NCI-H146 treated with DMSO at 0.1 percent for 48 hours (cell line): ENCODE data around the gene AAGAB.

Experiments used
- DNase-seq: peaks from one replicate; lab custom pipeline; 2025; ENCODE audit not compliant: unreplicated experiment; lab: John Stamatoyannopoulos, UW

Gene AAGAB

DNA sequence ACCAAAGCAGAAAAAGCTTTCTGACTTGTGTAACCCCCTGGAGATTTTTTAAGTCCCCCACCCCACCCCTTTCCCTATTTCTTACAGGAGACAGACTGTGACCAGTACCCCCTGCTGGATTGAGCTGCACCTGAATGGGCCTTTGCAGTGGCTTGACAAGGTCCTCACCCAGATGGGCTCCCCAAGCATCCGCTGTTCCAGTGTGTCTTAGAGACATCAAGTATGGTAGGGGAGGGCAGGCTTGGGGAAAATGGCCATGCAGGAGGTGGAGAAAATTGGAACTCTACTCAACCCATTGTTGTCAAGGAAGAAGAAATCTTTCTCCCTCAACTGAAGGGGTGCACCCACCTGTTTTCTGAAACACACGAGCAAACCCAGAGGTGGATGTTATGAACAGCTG is 64.1 kb downstream of the AAGAB start:
- no peak for DNase-seq

DNA sequence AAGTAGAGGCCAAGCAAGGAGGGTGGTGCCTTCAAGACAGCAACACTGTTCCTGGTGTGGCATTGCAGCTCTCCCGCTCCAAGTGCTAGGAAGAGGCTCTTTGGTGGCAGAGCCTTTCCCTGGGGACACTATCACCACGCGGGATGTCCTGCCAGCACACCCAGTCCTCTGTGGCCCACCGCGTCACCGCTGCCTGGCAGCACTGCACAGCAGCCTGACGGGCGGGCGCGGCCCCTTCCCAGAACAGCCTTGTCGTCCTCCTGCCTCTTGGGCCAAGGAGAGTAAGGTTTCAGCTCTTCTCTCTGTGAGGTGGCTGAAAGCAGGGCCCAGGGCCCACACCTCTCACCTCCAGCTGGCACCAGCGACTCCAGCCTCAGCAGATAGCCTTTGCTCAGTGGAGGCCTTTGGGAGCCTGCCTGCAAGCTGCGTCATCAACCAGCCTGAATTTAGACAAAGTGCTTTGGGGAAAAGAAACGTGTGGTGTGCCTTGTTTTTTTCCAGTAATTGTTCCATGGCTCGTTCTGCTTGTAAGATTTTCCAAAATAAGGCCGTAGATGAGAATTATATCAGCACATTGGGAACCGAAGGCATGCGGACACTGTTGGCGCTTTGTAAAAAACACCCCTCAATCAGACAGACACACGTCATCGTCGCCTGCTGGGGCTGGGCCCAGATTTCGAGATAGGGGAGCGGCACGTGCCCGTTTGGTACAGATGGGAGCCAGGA is 65.0 kb downstream of the AAGAB start:
- DNase-seq = no peak

DNA sequence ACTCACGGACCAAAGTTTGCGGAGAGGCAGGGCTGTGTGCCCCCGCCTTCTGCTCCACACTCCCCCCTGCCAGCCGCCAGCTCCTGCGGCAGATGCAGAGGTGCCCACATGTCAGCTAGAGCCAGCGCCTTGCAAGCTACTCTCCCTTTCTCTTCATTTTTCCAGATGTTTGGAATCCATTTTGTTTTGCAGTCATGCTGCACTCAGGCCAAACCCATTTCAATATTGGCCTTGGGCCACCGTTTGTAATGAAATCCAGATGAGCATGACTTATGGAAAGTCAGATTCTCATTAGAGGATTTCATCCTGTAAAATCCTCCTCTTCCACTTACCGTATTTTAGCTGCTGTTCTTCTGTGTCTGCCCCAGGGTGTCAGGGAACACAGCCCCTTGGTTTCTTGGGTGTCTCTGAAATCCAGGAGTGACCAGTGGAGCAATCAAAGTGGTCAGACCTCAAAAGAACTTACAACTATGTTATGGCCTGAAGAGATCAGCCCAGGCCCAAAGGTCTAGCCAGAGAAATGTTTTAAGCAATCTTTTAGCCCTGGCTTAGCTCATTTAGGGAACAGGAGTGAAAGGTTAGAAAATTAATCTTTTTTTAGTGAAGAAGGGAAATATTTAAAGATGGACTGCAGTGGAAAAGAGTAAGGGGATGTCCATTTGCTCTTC is 65.8 kb downstream of the AAGAB start:
- no peak for DNase-seq

DNA sequence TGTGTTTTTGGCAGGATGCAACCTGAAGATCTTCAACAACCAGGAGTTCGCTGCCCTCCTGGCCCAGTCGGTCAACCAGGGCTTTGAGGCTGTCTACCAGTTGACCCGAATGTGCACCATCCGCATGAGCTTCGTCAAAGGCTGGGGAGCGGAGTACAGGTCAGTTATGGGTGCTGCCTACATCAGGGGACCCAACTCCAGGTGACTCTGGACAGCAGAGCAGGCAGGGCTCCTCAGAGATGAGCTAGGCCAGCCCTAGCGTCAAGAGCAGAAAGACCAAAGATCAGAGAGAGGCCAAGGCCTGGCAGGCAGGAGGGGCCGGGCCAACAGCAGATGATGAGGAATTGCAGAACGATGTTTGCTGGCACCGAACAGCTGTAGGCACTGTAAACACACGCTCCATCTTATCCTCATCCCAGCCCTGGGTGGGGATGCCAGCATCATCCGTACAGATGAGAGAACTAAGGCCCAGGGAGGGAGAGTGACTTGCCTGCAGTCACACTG is 67.1 kb downstream of the AAGAB start:
- no peak for DNase-seq

DNA sequence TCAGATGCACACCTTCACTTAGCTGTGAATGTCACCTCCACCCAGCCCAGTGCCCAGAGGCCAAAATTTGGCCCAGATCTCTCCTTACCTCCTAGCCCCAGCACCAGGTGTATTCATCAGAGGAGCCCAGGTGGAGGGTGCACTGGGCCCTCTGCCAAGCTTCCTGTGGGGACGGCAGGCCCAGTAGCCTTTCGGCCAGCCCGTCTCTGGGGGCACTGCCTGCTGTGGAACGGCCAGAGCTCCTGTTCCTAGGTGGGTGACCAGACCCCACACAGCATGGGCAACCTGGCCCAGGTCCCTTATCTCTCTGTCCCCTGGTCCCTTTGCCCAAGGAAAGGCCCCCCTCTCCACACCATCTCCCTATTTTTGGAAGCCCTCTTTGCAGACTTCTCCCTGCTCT is 67.8 kb downstream of the AAGAB start:
- no peak for DNase-seq

DNA sequence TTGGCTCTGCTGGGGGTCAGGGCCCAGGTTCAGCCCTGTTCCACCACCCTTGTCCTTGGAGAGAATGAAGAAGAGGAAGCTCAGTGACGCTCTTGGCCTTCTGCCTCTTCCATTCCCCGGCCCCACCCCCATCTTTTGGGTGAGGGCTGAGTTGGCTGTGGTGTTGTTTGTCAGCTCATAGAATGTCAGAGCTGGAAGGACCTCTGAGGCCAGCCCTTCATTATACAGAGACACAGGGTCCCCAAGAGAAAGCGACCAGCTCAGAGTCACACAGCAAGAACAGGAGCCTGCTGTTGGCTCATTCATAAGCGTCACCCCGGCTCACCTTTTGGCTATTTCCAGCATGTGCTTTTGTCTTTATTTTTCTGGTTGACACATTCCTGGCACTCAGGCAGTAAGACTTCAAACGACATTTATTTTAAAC is 68.2 kb downstream of the AAGAB start:
- DNase-seq = no peak

DNA sequence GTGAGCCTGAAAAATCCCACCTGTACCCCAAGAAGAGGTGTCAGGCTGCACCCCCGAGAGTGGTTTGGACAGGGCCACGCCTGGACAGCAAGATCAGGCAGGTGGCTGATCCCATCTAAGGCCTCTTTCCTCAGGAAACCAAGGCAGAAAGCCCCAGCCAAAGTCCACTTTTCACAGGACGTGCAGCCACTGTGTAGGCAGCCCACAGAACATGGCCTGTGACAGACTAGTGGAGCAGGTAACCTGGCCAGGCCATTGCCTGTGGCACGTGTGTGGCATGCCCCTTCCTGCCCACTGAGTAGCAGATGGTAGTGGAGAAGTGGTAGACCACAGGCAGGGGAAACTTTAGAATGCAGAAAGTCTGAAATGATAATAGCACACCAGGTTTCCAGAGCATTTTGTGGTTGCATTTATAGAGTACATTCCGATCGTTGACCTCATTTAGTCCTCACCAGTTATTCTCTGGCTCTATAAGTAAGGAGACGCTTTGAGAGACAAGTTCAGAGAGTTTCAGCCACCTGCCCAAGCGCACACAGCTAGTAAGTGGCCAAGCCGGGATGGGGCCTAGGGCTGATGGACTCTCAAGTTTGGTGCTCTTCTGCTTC is 68.7 kb downstream of the AAGAB start:
- DNase-seq = no peak

DNA sequence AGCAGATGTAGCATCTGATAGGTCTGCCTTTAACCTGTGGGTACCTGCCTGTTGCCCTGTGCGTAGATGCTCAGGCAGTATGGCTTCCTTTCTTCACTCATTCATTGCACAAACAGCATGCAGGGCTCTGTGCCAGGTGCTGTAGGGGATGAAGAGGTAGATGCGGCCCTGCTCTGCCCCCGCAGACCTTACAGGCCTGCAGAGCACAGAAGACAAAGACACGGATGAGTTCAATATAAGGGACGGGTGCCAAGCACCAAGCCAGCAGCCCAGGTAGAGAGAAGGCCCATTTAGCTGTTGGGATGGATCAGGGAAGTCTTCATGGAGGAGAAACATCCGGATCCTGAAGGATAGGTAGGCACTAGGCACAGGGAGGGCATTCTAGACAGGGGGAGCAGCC is 69.4 kb downstream of the AAGAB start:
- no peak for DNase-seq

DNA sequence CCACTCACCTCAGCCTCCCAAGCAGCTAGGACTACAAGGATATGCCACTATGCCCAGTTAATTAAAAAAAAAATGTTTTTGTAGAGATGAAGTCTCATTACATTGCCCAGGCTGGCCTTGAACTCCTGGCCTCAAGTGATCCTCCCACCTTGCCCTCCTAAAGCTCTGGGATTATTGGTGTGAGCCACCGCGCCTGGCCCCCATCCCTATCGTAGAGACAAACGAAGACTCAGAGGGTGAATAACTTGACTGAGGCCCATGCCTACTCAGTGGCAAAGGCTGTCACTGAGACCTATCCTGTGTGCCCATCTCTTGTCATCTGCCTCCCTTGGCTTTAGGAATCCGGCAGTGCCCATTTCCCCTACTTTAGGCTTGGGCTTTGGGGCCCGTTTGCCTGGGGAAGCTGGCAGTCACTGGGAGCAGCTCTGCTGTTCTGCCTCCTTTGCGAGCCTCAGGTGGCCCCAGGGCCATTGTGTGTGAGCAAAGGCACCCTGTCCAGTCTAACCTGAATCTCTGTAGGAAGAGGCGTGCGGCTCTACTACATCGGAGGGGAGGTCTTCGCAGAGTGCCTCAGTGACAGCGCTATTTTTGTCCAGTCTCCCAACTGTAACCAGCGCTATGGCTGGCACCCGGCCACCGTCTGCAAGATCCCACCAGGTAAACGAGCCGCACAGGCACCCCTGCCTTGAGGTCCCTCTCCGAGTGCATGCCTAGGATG is 70.1 kb downstream of the AAGAB start:
- no peak for DNase-seq

DNA sequence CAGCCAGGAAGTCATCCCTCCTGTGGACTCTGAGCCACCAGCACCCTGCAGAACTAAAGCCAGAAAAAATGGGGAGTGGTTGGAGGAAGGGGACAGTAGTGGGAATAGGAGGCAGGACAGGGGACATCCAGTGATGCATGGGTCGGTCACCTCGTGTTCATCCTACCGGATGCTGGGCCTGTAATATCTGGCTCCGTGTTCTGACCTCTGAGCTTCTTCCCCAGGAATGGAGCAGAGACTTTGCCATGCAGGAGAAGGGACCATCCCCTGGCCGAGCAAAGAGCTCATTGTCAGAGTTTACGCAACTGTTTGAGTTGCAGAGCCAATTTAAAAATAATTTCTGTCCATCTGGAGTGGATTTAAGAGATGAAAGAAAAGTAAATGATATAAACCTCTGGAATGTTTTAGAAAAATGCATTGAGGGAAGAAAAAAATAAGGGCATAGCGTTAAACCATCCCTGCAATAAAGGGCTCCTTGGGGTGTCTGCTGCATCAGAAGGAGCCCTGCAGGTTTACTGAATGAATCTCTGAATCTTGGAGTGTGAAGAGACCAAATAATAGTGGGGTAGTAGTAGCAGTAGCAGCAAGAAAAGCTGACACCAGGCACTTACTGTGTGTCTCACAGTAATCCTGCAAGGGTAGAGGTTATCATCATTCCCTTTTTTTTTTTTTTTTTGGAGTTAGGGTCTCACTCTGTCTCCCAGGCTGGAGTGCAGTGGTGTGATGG is 70.9 kb downstream of the AAGAB start:
- no peak for DNase-seq

DNA sequence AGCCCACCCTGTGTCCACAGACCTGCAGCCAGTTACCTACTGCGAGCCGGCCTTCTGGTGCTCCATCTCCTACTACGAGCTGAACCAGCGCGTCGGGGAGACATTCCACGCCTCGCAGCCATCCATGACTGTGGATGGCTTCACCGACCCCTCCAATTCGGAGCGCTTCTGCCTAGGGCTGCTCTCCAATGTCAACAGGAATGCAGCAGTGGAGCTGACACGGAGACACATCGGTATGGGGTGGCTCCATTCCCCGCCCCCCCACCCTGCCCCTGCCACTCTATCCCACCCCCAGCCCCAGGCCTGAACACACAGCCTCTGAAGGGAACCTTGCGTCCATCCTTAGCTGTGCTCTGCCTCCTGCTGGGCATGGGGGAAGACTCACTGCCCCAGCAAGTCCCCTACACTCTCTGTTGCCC is 73.2 kb downstream of the AAGAB start:
- DNase-seq = no peak

DNA sequence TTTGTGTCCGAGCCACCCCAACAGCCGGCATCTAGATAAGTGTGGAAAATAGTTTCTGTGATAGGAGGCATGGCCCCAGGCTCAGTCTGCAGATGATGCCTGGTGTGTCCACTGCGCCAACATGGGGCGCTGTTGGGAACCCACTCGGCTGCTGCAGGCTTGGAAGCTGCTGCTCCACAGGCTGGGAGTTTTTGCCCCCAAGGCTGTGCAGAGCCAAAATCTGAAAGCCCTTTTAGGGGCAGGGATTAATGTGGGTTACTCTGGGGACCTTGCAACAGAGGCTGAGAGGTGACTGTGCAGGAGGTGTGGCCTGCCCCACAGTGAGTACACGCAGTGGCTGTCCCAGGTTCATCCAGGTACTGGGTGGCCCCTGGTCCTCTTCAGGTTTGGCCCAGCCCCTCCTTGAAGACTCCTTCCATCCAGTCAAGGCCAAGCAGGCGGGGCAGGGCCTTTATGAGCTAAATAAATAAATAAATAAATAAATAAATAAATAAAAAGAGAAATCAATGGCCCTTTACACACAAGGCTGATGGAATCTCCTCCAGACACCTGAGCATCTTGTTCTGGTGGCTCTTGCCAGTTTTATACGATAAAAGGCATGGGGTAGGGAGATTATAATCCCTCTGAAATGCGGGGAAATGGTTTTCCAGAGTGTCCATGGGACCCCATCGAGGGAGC is 73.8 kb downstream of the AAGAB start:
- DNase-seq = no peak

DNA sequence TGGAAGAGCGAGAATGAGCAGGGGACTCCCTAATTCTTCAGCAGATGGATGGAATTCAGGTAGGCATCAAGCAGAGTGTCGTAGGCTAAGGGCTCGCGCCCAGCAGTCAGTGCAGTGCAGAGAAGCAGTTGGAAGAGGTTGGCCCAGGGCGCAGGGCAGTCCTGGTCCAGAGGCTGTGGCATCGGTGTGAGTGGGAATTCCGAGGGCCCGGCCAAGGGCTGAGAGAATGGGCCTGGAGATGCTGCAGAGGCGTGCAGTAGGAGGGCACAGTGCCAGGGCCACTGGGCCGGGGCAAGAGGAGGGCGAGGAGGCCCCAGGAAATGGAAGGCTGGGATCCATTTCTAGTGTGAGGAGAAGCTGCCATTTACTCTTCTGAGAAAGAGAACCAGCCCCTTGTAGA is 74.4 kb downstream of the AAGAB start:
- DNase-seq = no peak

DNA sequence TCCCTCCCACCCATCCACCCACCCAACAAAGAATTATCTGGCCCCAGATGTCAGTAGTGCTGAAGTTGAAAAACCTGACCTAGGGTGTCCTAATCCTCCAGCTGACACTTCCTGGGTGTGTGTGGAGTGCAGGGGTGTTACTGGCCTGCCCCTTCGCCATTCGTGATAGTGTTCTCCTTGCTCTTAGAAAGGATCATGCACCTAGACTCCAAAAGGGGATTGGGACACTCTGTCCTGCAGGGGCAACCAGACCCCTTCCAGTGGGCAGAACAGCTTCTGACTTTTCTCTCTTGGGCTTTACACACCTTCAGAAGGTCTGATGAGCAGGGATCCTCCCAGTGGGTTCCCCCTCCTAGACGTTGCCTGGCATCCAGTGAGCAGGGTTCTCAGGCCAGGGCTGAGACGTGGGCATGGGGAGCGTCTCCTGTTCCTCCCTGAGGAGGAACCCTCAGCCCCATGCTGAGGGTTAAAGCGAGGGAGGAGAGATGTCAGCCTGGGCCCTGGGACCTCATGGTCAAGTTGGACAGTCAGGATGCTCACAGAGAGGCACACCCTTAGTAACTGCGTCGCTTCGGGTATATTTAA is 75.0 kb downstream of the AAGAB start:
- no peak for DNase-seq

DNA sequence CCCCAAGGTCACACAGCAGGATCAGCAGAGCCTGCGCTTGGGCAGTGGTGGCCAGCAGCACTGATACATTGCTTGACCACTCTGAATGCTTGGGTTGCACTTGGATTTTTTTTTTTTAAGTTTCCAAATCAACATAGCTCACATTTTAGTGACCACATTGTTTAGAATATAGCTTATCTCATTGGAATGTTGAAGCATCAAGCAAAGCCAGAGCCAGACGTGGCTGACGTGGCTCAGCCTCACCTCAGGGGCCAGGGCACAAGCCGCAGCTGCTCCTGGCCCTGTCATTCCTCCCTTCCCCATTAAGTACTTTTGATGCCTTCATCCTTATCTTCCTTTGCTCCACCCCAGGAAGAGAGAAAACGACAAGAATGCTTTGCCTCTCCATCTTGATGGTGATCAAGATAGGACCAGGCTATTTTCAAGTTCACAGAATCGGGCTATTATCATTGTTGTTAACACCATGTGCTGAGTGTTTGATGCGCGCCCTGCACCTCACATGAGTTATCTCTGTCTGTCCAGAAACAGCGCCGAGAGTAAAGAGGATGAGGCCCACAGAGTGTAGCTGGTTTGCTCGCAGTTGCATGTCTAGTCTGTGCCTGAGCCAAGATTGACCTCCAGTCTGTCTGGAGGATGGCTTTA is 75.8 kb downstream of the AAGAB start:
- no peak for DNase-seq

DNA sequence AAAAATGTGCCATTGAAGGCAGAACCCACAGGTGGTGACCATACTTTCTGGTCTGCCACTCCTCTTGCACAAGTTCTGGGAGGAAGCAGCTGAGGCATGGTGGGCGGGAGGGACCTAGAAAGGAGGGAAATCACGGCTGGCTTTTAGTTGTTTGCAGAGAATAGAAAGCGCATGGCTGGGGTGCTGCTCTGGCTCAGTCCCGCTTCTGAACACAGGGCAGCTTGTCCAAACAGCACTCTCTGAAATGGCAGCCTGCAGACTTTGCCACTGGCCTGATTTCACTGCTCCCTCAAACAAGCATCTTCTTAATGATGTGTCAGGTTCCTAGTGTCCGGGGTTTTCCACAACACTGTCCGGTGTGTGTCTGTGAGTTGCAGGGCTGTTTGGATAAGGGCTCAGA is 76.7 kb downstream of the AAGAB start:
- DNase-seq = no peak

DNA sequence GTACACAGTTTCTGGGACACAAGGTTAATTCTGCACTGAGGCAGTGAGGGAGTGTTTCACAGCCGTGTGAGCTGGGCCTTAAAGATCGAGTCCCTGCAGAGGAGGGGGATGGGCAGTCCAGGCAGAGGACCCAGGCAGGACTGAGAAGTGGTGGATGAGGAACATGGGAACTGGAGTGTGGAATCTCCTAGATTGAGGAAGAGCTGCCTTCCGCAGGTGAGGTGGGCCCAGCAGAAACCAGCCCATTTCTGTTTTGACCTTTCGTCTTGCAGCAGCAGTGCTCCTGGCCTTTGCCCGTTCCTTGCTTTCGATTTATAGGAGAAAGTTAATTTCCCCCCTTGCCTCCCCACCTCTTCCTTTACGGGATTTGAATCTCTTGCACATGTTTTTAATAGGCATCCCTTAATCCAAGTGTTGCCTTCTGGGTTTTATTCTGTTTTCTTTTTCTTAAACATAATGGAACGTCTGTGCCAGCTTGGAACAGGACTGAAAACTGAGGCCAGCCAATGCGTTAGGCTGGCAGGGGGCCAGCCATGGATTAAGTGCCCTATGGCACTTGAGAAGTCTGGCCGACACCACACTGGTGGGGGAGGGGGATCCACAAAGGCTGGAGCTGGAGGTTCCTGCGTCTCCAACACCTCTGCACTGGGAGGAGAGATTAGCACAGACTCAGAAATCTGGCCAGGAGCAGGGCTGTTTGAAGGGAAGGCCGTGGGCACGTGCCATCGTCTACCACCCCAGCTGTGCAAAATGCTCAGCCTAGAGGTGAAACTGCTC is 78.1 kb downstream of the AAGAB start:
- DNase-seq = no peak

DNA sequence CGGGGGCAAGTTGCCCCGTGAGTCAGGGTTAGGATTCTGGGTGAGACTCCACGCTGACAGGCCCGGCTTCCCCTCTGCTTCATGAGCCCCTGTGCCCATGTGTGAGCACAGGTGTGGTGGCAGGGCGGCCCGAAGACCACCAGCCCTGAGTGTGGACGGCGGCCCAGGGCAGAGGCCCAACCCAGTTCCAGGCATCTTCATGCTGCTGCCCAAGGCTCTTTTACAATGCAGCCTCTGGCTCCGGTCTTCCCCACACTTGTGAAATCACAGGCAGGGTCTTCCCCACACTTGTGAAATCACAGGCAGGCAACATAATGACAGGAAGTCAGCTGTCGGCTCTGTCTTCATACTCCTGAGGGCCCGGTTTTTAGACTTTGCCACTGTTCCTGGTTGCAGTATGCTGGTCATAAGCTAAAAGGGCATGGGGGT is 78.8 kb downstream of the AAGAB start:
- DNase-seq = no peak
